H9 (cell line): ENCODE results near the gene CD46. TPM values are rescaled to one million over a fixed set of nuclear protein-coding genes. Genes with fewer than 3 reads are reported as not detected.

Experiments
- DNase-seq: peaks from one replicate; pipeline ENCODE4 v3.0.0-alpha.2; 2017
- H2AFZ ChIP-seq: one replicate; pipeline ENCODE4 v1.6.1; 2013; ENCODE audit warnings: mild to moderate bottlenecking, low read length, control low read depth, moderate library complexity
- H2AK5ac ChIP-seq: 2 replicates; pipeline ENCODE4 v1.6.1; 2013; ENCODE audit warnings: low read length, control low read depth, mixed read lengths; ENCODE audit not compliant: insufficient read length
- H2BK120ac ChIP-seq: one replicate; pipeline ENCODE4 v1.6.1; 2013; ENCODE audit warnings: low read depth, mild to moderate bottlenecking, low read length, control low read depth, inconsistent platforms; ENCODE audit not compliant: poor library complexity, severe bottlenecking
- H2BK12ac ChIP-seq: 2 replicates; pipeline ENCODE4 v1.6.1; 2013; ENCODE audit warnings: low read length, control low read depth, mixed read lengths, low read depth; ENCODE audit not compliant: insufficient read length
- H2BK15ac ChIP-seq: 2 replicates; pipeline ENCODE4 v1.6.1; 2013; ENCODE audit warnings: low read depth, low read length, control low read depth
- H2BK20ac ChIP-seq: one replicate; pipeline ENCODE4 v1.6.1; 2013; ENCODE audit warnings: low read depth, mild to moderate bottlenecking, low read length, control low read depth, inconsistent platforms; ENCODE audit not compliant: poor library complexity, severe bottlenecking
- H2BK5ac ChIP-seq: 2 replicates; pipeline ENCODE4 v1.6.1; 2013; ENCODE audit warnings: low read length, control low read depth, mixed read lengths; ENCODE audit not compliant: insufficient read length
- H3K14ac ChIP-seq: 2 replicates; pipeline ENCODE4 v1.6.1; 2013; ENCODE audit warnings: low read length, control low read depth; ENCODE audit not compliant: insufficient read depth
- H3K18ac ChIP-seq: 2 replicates; pipeline ENCODE4 v1.6.1; 2013; ENCODE audit warnings: low read depth, mild to moderate bottlenecking, mixed read lengths, low read length, control low read depth; ENCODE audit not compliant: insufficient read length
- H3K23ac ChIP-seq: 2 replicates; pipeline ENCODE4 v1.6.1; 2013; ENCODE audit warnings: low read length, control low read depth, mixed read lengths, low read depth; ENCODE audit not compliant: insufficient read length
- H3K23me2 ChIP-seq: 2 replicates; pipeline ENCODE4 v1.6.1; 2013; ENCODE audit warnings: low read depth, mild to moderate bottlenecking, mixed read lengths, low read length, control low read depth; ENCODE audit not compliant: insufficient read length, poor library complexity, severe bottlenecking
- H3K27ac ChIP-seq: 2 replicates; pipeline ENCODE4 v1.5.1; 2013; ENCODE audit warnings: low read length, control low read depth, mixed read lengths, low read depth; ENCODE audit not compliant: insufficient read length
- H3K27me3 ChIP-seq: 2 replicates; pipeline ENCODE4 v1.6.1; 2013; ENCODE audit warnings: low read length, control low read depth, inconsistent platforms; ENCODE audit not compliant: insufficient read depth
- H3K4ac ChIP-seq: 2 replicates; pipeline ENCODE4 v1.6.1; 2013; ENCODE audit warnings: low read depth, mild to moderate bottlenecking, control low read depth, inconsistent platforms, low read length, moderate library complexity
- H3K4me1 ChIP-seq: 2 replicates; pipeline ENCODE4 v1.6.1; 2013; ENCODE audit warnings: low read length, control low read depth, inconsistent platforms; ENCODE audit not compliant: insufficient read depth
- H3K4me2 ChIP-seq: 2 replicates; pipeline ENCODE4 v1.6.1; 2013; ENCODE audit warnings: low read length, control low read depth, mixed read lengths; ENCODE audit not compliant: insufficient read length, insufficient read depth
- H3K56ac ChIP-seq: 2 replicates; pipeline ENCODE4 v1.6.1; 2013; ENCODE audit warnings: low read depth, mild to moderate bottlenecking, mixed read lengths, low read length, control low read depth; ENCODE audit not compliant: insufficient read length
- H3K79me1 ChIP-seq: 2 replicates; pipeline ENCODE4 v1.6.1; 2013; ENCODE audit warnings: low read depth, mild to moderate bottlenecking, moderate library complexity, low read length, control low read depth, inconsistent platforms; ENCODE audit not compliant: insufficient read depth, poor library complexity, severe bottlenecking
- H3K79me2 ChIP-seq: 2 replicates; pipeline ENCODE4 v1.6.1; 2013; ENCODE audit warnings: low read length, control low read depth, inconsistent platforms; ENCODE audit not compliant: insufficient read depth
- H3K9ac ChIP-seq: 2 replicates; pipeline ENCODE4 v1.6.1; 2013; ENCODE audit warnings: low read length, control low read depth, mixed read lengths; ENCODE audit not compliant: insufficient read length; ENCODE audit errors: extremely low read depth
- H3K9me3 ChIP-seq: one replicate; pipeline ENCODE4 v1.6.1; 2013; ENCODE audit warnings: low read depth, low read length, inconsistent platforms; ENCODE audit not compliant: control insufficient read depth
- H3T11ph ChIP-seq: one replicate; pipeline ENCODE4 v1.6.1; 2013; ENCODE audit warnings: mild to moderate bottlenecking, low read length, control low read depth, inconsistent platforms
- H4K20me1 ChIP-seq: one replicate; pipeline ENCODE4 v1.6.1; 2013; ENCODE audit not compliant: control insufficient read depth, insufficient read length, insufficient read depth
- H4K5ac ChIP-seq: 2 replicates; pipeline ENCODE4 v1.6.1; 2013; ENCODE audit warnings: low read depth, mild to moderate bottlenecking, mixed read lengths, low read length, control low read depth; ENCODE audit not compliant: insufficient read length
- H4K8ac ChIP-seq: replicated peaks from 2 replicates; pipeline ENCODE4 v1.6.1; 2013; ENCODE audit warnings: low read length, control low read depth, mixed read lengths, low read depth; ENCODE audit not compliant: insufficient read length
- H4K91ac ChIP-seq: 2 replicates; pipeline ENCODE4 v1.6.1; 2013; ENCODE audit warnings: low read depth, mild to moderate bottlenecking, moderate library complexity, mixed read lengths, low read length, control low read depth; ENCODE audit not compliant: insufficient read length
- H3K27ac Mint-ChIP-seq, 3 experiments: 2 replicates in 2 of 3; 3 replicates in 1 of 3; pipeline ENCODE4 v1.8.0; 2020 to 2021; ENCODE audit warnings: mixed read lengths in 3 of 3, mild to moderate bottlenecking in 1 of 3, moderate library complexity in 1 of 3
- H3K27me3 Mint-ChIP-seq: 2 replicates; pipeline ENCODE4 v1.8.0; 2021; ENCODE audit warnings: low read depth, mild to moderate bottlenecking, moderate library complexity, mixed read lengths
- H3K36me3 Mint-ChIP-seq, 3 experiments: 2 replicates in 2 of 3; 3 replicates in 1 of 3; pipeline ENCODE4 v1.8.0; 2020 to 2021; ENCODE audit warnings: low read depth in 3 of 3, mixed read lengths in 3 of 3; ENCODE audit not compliant: insufficient read depth in 1 of 3
- H3K4me1 Mint-ChIP-seq, 2 experiments: 2 replicates each; pipeline ENCODE4 v1.8.0; 2020; ENCODE audit warnings: mixed read lengths in 2 of 2
- H3K4me3 Mint-ChIP-seq, 2 experiments: 2 replicates in 1 of 2; 3 replicates in 1 of 2; pipeline ENCODE4 v1.8.0; 2020 to 2021; ENCODE audit warnings: mild to moderate bottlenecking in 2 of 2, mixed read lengths in 2 of 2, moderate library complexity in 1 of 2
- H3K9me3 Mint-ChIP-seq, 2 experiments: 2 replicates in 1 of 2; 3 replicates in 1 of 2; pipeline ENCODE4 v1.8.0; 2020; ENCODE audit warnings: mild to moderate bottlenecking in 2 of 2, mixed read lengths in 2 of 2, moderate library complexity in 1 of 2
- WGBS: extraction: QIAGEN DNeasy Blood & Tissue Kit; methylation state at CpG from one replicate; pipeline ENCODE4 v1.1.7; 2013; ENCODE audit warnings: missing lambda C conversion rate, low lambda C conversion rate, mixed read lengths; ENCODE audit not compliant: insufficient read length; ENCODE audit errors: extremely low coverage; 5-methylcytosine and 5-hydroxymethylcytosine counted together
- total RNA-seq: library from RNA; stranded (reverse); gene quantifications from 2 replicates; pipeline ENCODE4 v1.2.1, GENCODE V29; 2021
- TF ChIP-seq, protein P1 (sequence below): fragments of 200-600 bp; sonication (generic); conservative IDR thresholded peaks from 3 replicates; pipeline ENCODE4 v1.8.0; 2021; ENCODE audit warnings: antibody characterized with exemption, mild to moderate bottlenecking

CD46 gene
- total RNA-seq, 1 experiment from 2014 or later = 89.2 TPM

DNA sequence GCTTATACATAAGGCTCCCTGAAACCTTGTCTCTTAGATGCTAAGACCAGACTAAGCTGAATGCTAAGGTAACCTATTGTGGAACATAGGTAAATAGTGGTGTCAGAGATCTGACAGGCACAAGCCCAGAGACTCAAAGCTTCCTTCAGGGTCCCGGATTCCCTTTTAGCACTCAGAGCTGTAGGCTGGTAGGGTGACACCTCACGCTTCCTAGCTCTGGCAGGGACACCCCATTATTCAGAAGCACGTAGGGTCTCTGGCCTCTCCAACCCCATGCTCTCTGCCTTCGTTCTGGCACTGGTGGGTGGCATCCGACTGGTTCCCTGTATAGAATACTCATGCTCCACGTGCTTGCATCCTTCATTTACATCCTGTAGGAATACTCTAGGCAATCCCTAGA is 90.7 kb downstream of the CD46 start:
- TF ChIP-seq, protein P1, sequence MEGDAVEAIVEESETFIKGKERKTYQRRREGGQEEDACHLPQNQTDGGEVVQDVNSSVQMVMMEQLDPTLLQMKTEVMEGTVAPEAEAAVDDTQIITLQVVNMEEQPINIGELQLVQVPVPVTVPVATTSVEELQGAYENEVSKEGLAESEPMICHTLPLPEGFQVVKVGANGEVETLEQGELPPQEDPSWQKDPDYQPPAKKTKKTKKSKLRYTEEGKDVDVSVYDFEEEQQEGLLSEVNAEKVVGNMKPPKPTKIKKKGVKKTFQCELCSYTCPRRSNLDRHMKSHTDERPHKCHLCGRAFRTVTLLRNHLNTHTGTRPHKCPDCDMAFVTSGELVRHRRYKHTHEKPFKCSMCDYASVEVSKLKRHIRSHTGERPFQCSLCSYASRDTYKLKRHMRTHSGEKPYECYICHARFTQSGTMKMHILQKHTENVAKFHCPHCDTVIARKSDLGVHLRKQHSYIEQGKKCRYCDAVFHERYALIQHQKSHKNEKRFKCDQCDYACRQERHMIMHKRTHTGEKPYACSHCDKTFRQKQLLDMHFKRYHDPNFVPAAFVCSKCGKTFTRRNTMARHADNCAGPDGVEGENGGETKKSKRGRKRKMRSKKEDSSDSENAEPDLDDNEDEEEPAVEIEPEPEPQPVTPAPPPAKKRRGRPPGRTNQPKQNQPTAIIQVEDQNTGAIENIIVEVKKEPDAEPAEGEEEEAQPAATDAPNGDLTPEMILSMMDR = no peak
- Histone ChIP-seq H4K20me1 (no peaks in the 10 kb centered on the region), H4K91ac (no peak overlapping the region), H2BK20ac (no peak overlapping the region), H3K9me3 (no peaks in the 10 kb centered on the region), H3K4me1 (no peaks in the 10 kb centered on the region), H2BK120ac (no peak overlapping the region), H2BK12ac (no peak overlapping the region), H4K5ac (no peak overlapping the region), H4K8ac (no peak overlapping the region), H2AK5ac (no peak overlapping the region), H3K18ac (no peak overlapping the region), H3K9ac (no peak overlapping the region), H3K4ac (no peak overlapping the region), H2BK5ac (no peak overlapping the region), H3K14ac (no peak overlapping the region), H3K27ac (no peak overlapping the region), H3K23ac (no peak overlapping the region), H2BK15ac (no peak overlapping the region), H3K23me2 (no peaks in the 10 kb centered on the region), H3K56ac (no peak overlapping the region), H3T11ph (no peak overlapping the region), H3K79me2 (no peaks in the 10 kb centered on the region), H2AFZ (no peak overlapping the region), H3K27me3 (no peaks in the 10 kb centered on the region), H3K4me2 (no peak overlapping the region), H3K79me1 (no peaks in the 10 kb centered on the region)
- WGBS = no CpG with 5 or more reads among the region's 6 CpGs
- Mint-ChIP-seq H3K36me3 (no peaks in the 10 kb centered on the region), H3K4me3 (no peak overlapping the region), H3K4me1 (peaks cover 5 to 8% of the 10 kb centered on the region in 2 experiments; a peak in 3 of 4 replicates), H3K27ac (no peak overlapping the region), H3K27me3 (no peaks in the 10 kb centered on the region), H3K9me3 (no peaks in the 10 kb centered on the region)
- no peak for DNase-seq
